Stimulated activated CD8-positive, alpha-beta memory T cell treated with anti-CD3 and anti-CD28 coated beads, Interleukin-15, amount 100 ng/mL, for 24 hours (primary cell): ENCODE results near the gene UPK1A.
A peak's percentile ranks its signal among the peaks of the same experiment; 100 is the strongest.
"Not testable (repeated sequence)": the region's sequence is repeated elsewhere in the genome, so short reads cannot be mapped to it uniquely, and the experiment has no call there.

Experiments used
- DNase-seq: peaks from one replicate; pipeline ENCODE4 v3.0.0-alpha.2; 2020; ENCODE audit warnings: low read depth

The UPK1A gene

GRCh38 chr19:35644987-35645679 is 21.2 kb upstream of the UPK1A start:
- DNase-seq = peak; percentile 66

GRCh38 chr19:35645680-35646511 is 20.4 kb upstream of the UPK1A start:
- DNase-seq = no peak

- DNase-seq = peak; percentile 47
These were observed 18.0 kb upstream of the UPK1A start, which contains the start of gene COX6B1 for GRCh38 chr19:35648017-35648961. COX6B1 (plus strand) TSS chr19:35648323; CDS start chr19:35651244, 2,921 bp downstream.

DNA sequence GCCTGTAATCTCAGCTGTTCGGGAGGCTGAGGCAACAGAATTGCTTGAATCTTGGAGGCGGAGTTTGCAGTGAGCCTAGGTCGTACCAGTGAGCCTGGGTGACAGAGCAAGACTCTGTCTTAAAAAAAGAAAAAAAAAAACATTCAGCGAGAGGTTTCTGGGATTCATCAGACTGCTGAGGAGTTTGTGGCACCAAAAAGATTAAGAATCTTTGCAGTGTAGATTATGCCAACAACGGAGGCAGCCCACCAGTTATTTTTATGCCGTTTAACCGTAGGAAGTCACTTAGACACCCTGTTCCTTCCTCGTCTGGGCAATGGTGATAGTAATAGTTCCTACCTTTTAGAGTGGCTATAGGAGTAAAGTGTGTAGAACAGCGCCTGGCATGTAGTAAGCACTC is 15.7 kb upstream of the UPK1A start:
- no peak for DNase-seq

GRCh38 chr19:35654828-35655227 is 11.5 kb upstream of the UPK1A start:
- DNase-seq = not testable (repeated sequence)

DNA sequence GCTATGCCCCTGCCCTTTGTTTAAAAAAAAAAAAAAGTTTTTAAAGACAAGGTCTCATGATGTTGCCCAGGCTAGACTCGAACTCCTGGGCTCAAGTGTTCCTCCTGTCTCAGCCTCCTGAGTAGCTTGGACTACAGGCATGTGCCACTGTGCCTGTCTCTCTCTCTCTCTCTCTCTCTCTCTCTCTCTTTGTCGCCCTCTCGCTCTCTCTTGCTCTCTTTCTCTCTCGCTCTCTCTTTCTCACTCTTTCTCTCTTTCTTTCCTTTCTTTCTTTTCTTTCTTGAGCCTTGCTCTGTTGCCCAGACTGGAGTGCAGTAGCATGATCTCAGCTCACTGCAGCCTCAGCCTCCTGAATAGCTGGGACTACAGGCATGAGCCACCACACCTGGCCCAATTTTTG is 10.7 kb upstream of the UPK1A start:
- no peak for DNase-seq

GRCh38 chr19:35656700-35657099 is 9.6 kb upstream of the UPK1A start:
- DNase-seq = no peak

DNA sequence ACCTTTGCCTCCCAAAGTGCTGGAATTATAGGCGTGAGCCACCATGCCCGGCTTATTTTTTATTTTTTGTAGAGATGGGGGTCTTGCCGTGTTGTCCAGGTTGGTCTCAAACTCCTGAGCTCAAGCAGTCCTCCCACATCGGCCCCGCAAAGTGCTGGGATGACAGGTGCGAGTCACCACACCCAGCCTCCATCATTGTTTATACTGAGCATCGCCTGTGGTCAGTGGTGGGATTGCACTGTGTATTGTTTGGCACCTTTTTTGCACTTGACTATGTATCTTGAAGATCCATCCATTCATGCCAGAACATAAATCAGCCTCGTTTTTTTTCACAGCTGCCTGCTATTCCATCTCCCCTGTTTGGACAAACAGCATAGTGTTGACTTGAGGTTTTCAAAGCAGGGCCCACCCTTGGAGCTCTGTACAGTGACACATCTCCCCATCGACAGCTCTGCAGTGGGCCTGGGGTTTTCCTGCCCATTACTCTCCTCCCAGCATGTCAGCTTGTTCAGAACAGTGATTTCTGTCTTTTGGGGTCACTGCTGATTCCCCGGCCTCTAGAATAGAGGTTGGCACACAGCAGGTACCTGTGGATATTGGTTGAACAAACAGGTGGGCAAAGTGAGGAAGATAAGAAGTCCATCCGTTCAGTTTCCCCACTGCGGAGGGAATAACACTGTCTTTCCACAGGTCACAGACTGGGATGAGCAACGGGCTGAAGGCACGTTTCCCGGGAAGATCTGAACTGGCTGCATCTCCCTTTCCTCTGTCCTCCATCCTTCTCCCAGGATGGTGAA is 8.2 kb upstream of the UPK1A start:
- DNase-seq = no peak

DNA sequence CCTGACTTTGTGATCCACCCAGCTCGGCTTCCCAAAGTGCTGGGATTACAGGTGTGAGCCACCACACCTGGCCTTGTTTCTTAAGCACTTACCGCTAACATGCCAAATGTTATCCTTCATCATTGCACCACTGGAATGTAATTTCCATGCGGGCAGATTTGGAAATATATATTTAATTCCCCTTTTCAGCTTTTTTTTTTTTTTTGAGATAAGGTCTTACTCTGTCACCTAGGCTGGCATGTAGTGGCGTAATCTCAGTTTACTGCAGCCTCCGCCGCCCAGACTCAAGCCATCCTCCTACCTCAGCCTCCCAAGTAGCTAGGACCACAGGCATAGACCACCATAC is 4.3 kb upstream of the UPK1A start:
- no peak for DNase-seq

DNA sequence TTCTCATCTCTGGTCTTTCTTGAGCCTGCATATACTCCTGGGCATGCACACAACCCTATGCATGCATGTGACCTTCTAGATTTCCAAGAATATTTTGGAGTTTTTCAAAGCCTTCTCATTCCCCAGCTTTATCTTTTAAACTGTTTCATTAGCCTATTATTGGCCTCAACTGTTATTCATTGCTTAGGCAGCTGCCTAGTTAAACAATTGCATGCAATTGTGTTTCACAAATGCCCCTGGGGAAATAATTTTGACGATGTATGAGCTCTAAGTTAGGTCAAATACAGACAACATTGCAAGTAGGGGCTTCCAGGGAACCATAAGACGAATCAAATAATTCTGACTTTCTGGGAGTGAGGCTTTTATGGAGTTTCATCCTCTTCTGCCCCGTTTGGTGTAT is 2.3 kb upstream of the UPK1A start:
- no peak for DNase-seq

DNA sequence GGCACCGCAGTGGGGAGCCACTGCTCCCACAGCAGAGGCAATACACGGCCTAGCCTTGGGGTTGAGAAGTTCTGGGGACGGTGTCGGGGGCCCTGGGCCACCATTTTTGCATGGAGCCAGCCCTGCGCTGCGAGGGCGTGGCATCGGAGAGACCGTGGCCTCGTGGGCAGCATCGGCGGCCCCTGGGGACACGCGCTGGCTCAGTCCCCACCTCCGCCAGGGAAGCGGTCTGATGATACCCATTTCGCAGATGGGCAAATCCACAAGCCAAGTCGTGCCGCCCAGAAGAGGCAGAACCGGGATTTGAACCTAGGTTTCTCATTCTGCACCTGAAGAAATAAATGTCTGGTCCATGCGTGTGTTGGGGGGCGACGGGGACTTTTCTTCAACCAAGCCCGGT is 1.2 kb upstream of the UPK1A start:
- no peak for DNase-seq

- no peak for DNase-seq
These were observed 713 bp upstream of the UPK1A start for GRCh38 chr19:35665604-35666003.

DNA sequence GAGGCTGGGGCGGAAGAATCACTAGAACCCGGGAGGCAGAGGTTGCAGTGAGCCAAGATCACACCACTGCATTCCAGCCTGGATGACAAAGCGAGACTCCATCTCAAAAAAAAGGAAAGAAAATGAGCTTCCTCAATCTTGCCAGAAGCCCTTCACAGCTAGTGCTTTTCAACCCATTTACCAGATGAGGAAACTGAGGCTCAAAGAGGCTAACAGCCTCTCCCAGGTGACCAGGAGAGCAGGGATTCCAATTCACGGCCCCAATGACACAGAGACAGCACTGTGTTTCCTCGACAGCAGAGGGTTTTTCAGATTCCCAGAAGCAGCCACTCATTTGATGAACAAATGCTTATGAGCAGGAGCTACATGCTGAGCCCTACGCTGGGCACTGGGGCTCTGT is 3.2 kb downstream of the UPK1A start:
- DNase-seq = no peak

- no peak for DNase-seq
These were observed 3.7 kb downstream of the UPK1A start for GRCh38 chr19:35669974-35670373.

DNA sequence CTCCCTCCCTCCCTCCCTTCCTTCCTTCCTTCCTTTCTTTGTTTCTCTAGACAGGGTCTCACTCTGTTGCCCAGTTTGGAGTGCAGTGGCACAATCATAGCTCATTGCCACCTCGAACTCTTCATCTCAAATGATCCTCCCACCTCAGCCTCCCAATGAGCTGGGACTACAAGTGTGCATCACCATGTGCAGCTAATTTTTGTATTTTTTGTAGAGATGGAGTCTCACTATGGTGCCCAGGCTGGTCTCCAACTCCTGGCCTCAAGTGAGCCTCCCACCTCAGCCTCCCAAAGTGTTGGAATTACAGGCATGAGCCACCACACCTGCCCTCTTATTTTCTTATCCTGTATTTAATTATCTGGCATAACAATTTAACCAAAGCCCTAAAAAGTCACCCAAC is 4.4 kb downstream of the UPK1A start:
- DNase-seq = no peak

DNA sequence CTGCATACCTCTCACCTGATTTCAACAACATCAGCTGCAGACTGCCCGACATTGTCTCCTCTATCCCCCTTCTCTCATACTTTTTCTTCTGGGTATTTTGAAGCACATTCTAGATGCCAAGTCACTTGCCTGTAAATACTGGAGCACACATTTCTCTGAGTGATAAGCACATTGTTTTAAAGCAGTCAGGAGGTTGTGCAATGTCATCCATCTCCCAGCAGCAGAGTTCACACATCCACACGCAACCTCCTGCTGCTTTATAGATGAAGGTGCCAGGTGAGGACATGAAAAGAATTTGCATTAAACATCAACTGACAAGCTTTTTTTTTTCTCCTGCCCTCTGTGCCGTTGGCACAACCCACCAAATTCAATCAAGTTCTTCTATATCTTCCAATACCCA is 5.5 kb downstream of the UPK1A start:
- no peak for DNase-seq

DNA sequence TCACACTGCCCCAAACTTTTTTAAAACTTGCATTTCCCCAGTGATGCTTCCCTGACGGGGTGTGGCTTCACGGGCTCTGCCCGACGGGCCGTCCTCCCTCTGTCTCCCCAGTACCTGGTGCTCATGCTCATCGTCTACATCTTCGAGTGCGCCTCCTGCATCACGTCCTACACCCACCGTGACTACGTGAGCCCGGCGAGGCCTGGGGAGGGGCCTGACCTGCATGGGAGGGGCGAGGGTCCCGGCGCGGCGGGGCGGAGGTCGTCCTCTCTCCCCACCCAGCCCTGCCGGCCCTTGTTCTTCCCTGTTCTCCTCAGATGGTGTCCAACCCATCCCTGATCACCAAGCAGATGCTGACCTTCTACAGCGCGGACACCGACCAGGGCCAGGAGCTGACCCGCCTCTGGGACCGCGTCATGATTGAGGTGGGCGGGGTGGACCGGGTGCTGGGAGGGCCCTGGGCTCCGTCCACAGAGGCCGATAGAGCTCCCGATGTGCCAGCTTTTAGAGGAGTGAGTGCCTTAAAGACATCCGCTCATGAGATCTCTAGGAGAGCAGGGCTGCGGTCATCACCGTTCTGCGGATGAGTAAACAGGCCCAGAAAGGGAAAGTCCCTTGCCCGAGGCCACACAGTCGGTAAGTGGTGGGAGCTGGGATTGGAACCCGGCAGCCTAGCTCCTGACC is 6.9 kb downstream of the UPK1A start:
- no peak for DNase-seq

- no peak for DNase-seq
These were observed 9.3 kb downstream of the UPK1A start for GRCh38 chr19:35675589-35676140.

DNA sequence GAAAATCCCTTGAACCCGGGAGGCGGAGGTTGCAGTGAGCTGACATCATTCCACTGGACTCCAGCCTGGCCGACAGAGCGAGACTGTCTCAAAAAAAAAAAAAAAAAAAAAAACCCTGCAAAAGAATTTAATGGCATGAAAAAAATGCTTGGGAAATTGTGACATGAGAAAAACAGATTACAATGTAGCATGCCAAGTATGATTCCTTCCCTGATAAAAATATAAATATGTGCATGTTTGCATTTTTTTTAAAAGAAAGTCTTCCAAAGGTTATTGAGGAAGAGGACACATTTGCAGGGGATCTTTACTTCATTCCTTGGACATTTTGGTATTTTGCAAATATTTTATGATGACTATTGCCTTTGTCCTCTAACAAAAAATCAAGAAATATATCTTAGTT is 23.5 kb downstream of the UPK1A start:
- no peak for DNase-seq

DNA sequence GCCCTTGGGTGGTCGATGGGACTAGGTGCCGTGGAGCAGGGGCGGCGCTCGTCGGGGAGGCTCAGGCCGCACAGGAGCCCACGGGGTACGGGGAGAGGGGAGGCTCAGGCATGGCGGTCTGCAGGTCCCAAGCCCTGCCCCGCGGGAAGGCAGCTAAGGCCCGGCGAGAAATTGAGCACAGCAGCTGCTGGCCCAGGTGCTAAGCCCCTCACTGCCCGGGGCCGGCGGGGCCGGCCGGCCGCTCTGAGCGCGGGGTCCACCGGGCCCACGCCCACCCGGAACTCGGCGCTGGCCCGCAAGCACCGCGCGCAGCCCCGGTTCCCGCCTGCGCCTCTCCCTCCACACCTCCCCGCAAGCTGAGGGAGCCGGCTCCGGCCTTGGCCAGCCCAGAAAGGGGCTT is 24.8 kb downstream of the UPK1A start:
- DNase-seq = not testable (repeated sequence)

DNA sequence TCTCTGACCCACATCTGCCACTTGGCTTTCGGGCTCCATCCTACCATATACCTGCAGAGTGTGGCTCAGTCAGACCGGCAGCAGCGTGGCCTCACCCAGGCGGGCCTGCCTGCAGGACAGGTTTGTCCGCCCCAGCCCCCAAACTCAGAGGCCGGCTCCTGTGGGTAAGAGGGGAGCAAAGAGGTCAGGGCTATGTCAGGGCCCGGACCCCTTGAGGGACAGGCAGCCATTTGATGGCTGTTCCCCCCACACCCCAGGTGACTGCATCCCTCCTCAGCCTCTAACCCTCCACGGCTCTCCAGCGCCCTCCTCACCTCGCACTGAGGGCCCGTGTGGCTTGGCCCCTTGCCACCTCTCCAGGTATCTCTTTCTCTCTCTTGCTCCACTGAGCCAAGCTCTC is 25.7 kb downstream of the UPK1A start:
- no peak for DNase-seq
